Gastroesophageal sphincter (tissue), 3 donors: ENCODE data around the gene TMUB2.

Experiments
- CTCF ChIP-seq, 4 experiments: fragments of 200-600 bp in 2 of 4; fragments of 450-650 bp in 2 of 4; sonication (generic) in 1 of 4; IDR thresholded peaks; one replicate each; pipeline ENCODE4 v1.5.1; 2017 to 2019; ENCODE audit warnings: antibody characterized with exemption in 4 of 4, mild to moderate bottlenecking in 2 of 4, moderate library complexity in 2 of 4
- POLR2A ChIP-seq, 2 donors: fragments of 450-650 bp; IDR thresholded peaks; one replicate each; pipeline ENCODE4 v1.6.1; 2017; ENCODE audit warnings: antibody characterized with exemption in 2 of 2, mild to moderate bottlenecking in 2 of 2, moderate library complexity in 1 of 2
- POLR2AphosphoS5 ChIP-seq: sonication (generic); formaldehyde crosslinking; IDR thresholded peaks from one replicate; pipeline ENCODE4 v1.6.1; 2017; ENCODE audit warnings: antibody characterized with exemption

DNA sequence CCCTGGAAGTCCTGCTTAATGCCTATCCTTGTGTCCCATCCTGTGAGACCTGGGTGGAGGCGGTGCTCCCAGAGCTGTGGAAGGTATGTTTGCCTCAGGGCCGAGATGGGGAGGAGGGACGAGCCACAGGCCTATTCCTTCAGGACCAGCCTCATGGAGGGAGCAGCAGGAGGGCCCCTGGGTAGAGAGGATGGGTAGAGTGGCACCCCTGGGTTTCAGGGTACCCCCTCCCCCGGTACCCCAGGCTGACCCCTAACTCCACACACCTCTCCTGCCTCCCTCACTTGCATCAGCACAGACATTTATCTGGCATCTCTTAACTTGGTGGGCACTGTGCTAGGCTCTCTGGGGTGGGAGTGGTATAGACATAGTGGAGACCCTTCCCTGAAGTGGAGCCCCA lies 9.1 kb upstream of the TMUB2 start:
- no peak for TF ChIP-seq CTCF (IDR thresholded peaks at IDR 0.05)
- no peak for TF ChIP-seq POLR2A (IDR thresholded peaks at IDR 0.05)
- no peak for TF ChIP-seq POLR2AphosphoS5
